IPS-18c (cell line): ENCODE measurements around the gene AANAT.

Experiments used
- H3K4me3 ChIP-seq: 2 replicates; pipeline ENCODE4 v1.7.0; 2013; ENCODE audit warnings: low read depth, mild to moderate bottlenecking, low read length, moderate library complexity; ENCODE audit not compliant: insufficient read depth
- H3K9me3 ChIP-seq: one replicate; pipeline ENCODE4 v1.6.1; 2013; ENCODE audit warnings: mild to moderate bottlenecking, low read length, moderate library complexity; ENCODE audit not compliant: control insufficient read depth, insufficient read depth

AANAT gene

DNA sequence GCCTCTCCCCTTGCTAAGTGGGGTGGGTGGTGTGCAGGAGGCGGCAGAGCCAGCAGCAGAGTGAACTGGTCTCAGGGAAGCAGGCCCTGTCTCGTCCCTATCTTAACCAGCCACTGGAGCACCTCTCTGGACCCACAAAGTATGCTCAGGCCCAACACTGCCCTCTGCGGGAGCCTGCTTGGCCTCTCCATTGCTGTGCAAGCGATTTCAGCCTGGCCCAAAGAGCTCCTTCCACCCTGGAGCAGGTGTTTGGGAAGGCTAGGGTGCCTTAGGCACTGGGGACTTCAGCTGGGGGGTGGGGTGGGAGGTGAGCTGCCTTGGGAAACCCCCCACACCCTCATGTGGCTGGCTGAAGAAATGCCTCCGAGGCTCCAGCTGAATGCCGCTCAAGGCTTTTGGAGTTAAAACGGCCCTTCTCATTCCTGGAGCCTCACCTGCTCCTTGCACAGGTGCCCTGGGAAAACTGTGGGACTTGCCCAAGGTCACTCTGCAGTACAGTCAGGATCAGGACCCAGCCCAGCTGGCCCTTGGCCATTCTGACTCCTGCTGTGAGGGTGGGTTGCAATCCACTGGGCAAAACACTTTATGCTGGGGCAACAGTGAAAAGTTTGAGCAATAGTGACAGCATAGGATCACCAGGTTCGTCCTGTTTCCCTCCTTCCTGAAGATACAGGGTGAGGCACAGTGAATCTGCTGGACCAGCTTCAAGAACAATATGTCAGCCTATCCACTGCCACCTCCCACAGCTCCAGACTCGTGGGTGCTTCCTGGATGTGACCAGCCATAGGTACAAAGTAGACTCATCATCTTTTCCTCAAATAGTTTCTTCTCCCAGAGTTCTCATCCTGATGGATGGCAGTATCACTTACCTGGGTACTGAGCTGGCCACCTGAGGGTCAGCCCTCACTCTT lies 8.6 kb upstream of the AANAT start:
- Histone ChIP-seq H3K9me3 (no peaks in the 10 kb centered on the region), H3K4me3 (no peak overlapping the region)

DNA sequence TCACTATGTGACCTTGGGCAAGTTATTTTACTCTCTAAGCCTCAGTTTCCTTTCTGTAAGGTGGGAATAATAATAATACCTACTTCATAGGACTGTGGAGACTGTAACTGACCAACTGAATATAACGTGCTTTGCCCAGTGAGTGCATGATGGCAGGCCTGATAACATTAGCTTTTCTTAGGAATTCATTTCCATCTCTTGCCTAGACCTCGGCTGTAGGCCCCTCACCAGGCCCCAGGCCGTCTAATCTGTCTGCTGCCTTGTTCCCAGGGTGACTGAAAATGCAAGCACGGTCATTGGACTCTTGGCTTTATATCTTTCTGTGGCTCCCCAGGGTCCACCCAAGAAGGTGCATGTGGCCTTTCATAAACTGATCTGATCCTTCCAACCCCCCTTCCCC lies 7.7 kb upstream of the AANAT start:
- Histone ChIP-seq H3K4me3 (no peak overlapping the region), H3K9me3 (no peaks in the 10 kb centered on the region)

DNA sequence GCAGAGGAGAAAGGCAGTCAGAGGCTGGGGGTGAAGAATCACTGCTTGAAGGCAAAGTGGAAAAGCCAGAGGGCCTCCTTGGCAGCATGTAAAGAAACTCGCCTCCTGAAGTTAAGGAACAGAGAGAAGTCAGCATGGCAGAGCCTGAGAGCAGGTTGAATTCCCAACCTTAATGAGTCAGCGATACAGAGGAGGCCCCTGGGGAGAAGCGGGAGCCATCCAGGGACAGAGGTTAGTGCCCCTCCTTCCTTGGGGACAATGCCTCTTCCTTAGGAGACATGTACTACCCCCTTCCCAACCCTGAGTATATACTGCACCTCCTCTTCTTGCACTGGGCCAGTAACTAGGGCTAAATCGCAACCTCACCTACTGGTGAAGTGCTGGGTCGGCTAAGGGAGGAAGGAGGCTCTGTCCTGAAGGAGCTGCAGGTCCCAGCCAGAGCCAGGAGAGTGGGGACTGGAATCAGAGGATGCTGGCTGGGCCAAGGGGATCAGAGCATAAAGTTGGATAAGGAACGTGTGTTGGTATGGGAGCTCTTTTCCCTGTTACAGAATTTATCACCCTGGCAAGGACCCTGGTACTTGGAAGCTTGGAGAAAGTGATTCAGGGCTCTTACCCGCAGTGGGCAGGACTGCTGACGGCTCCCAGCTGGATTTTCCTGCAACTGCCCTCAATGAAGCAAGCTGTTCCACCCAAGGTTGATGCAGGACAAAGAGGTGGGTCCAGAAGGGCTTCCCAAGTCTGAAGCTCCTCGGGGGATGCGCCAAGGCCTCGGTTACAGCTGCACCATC lies 5.4 kb upstream of the AANAT start:
- Histone ChIP-seq H3K9me3 (no peaks in the 10 kb centered on the region), H3K4me3 (no peak overlapping the region)

GRCh38 chr17:76462556-76463290 lies 4.7 kb upstream of the AANAT start:
- no peaks in the 10 kb centered on the region for H3K9me3 ChIP-seq
- H3K4me3 ChIP-seq, result no peak overlapping the region

- Histone ChIP-seq H3K4me3 (no peak overlapping the region), H3K9me3 (no peaks in the 10 kb centered on the region)
These were observed 650 bp upstream of the AANAT start for GRCh38 chr17:76466775-76467130.

GRCh38 chr17:76467809-76468633 lies 618 bp downstream of the AANAT start:
- no peak overlapping the region for H3K4me3 ChIP-seq
- no peaks in the 10 kb centered on the region for H3K9me3 ChIP-seq

DNA sequence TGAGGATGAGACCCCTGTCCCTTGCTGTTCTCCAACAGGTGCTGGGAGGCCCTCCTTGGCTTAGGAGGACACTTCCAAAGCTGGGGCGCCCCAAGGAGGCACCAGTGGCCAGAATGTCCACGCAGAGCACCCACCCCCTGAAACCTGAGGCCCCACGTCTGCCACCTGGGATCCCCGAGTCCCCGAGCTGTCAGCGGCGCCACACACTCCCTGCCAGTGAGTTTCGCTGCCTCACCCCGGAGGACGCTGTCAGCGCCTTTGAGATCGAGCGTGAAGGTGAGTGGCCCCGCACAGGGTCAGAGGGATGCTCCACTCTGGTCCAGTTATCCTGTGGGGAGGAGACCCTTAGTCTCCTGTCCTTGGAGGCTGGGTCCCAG lies 1.2 kb downstream of the AANAT start:
- Histone ChIP-seq H3K4me3 (no peak overlapping the region), H3K9me3 (no peaks in the 10 kb centered on the region)

DNA sequence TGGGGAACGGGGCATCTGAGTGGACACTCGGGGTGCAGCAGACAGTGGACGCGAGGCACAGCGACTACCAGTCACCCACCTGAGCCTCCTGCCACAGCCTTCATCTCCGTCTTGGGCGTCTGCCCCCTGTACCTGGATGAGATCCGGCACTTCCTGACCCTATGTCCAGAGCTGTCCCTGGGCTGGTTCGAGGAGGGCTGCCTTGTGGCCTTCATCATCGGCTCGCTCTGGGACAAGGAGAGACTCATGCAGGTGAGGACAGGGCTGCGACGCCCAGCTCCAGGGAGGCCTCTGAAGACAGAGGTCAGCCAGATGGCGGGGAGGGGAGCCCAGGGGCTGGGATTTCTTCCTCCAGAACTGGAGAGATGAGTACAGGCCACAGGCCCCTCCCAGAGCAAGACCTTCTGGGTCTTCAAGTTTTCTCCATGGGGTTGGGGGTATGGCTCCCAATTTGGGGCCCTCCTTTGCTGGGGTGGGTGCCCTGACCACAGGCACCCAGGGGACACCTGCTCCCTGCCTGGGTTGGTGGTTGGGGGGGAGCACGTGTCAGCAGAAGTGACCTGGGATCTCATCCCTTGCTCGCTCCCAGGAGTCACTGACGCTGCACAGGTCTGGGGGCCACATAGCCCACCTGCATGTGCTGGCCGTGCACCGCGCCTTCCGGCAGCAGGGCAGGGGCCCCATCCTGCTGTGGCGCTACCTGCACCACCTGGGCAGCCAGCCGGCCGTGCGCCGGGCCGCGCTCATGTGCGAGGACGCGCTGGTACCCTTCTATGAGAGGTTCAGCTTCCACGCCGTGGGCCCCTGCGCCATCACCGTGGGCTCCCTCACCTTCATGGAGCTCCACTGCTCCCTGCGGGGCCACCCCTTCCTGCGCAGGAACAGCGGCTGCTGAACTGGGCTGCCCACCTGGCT lies 1.9 kb downstream of the AANAT start:
- no peaks in the 10 kb centered on the region for H3K9me3 ChIP-seq
- H3K4me3 ChIP-seq, result no peak overlapping the region

GRCh38 chr17:76469991-76470739 lies 2.8 kb downstream of the AANAT start:
- no peak overlapping the region for H3K4me3 ChIP-seq
- no peaks in the 10 kb centered on the region for H3K9me3 ChIP-seq

DNA sequence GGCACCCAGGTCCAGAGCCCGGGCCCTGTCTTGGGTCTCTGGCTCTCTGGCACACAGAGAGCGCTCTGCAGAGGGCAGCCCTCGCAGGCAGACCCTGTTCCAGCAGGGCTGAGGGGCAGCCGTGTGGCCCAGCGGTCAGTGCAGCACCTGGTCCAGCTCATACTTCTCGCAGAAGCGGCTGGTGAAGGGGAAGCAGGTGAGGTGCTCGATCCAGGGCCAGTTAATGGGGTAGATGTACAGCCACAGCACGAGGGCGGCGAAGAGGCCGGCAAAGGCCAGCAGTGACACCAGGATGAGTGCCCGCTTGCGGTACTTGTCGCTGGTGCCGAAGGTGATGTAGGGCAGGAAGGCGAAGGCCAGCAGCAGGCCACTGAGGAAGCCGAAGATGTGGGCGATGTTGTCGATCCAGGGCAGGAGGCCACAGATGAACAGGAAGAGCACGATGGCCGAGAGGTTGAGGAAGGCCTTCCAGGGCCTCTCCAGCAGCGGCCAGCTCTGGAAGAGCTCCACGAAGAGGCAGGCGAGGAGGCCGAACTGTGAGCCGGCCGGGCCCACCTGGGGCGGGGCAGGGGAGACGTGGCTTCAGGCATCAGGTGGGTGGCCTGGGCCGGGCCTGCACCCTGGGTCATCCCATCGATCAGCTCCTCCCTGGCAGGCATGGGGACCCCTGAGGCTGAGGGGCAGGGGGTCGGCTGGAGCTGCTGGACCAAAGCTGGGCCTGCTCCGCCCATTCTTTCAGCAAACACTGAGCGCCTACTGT lies 4.3 kb downstream of the AANAT start:
- Histone ChIP-seq H3K4me3 (no peak overlapping the region), H3K9me3 (no peaks in the 10 kb centered on the region)

- no peaks in the 10 kb centered on the region for H3K9me3 ChIP-seq
- no peak overlapping the region for H3K4me3 ChIP-seq
These were observed 4.8 kb downstream of the AANAT start for GRCh38 chr17:76472258-76472645.

- Histone ChIP-seq H3K4me3 (no peak overlapping the region), H3K9me3 (no peaks in the 10 kb centered on the region)
These were observed 5.3 kb downstream of the AANAT start for GRCh38 chr17:76472726-76473125.

GRCh38 chr17:76473541-76473985 lies 6.2 kb downstream of the AANAT start:
- H3K9me3 ChIP-seq, result no peaks in the 10 kb centered on the region
- no peak overlapping the region for H3K4me3 ChIP-seq

DNA sequence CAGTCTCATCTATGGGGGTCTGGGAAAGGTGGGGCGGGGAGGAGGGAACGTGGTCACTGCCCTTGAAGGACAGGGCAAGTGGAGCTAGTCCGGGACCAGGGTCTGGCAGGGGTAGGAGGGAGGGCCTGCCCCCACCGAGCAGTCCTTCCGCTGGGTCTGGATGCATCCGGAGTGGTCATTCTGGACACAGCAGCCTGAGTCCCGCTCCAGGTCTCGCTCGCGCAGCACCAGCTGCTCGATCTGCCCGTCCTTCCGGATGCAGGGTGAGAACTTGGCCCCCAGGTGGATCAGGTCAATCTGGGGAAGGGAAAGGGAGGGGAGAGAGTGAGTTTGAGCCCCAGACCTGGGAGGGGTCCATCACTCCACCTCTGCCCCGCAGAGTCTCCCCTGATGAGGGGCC lies 6.8 kb downstream of the AANAT start:
- H3K9me3 ChIP-seq, result no peaks in the 10 kb centered on the region
- H3K4me3 ChIP-seq, result no peak overlapping the region

DNA sequence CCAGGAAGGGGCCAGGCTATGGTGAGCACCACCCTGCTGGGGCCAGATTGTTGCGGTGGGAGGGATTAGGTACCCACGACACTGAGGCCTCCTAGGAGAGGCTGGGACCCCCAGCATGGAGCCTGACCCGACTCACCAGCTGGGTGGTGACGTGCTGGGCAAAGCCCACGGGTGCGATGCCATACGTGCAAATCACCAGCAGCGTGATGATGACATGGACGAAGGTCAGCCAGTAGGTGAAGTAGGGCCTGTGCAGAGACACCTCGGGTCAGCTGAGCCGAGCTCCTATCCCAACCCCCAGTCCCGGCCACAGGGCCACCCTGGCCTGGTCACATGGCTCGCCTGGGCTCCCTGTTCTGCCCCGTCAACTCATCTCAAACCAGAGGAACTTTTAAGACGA lies 7.5 kb downstream of the AANAT start:
- Histone ChIP-seq H3K9me3 (no peaks in the 10 kb centered on the region), H3K4me3 (no peak overlapping the region)
